H9 (cell line): ENCODE measurements around the gene CHMP4A. TPM values are rescaled to one million over a fixed set of nuclear protein-coding genes. Genes with fewer than 3 reads are reported as not detected.

Source experiments
- DNase-seq: peaks from one replicate; pipeline ENCODE4 v3.0.0-alpha.2; 2017
- H2AFZ ChIP-seq: one replicate; pipeline ENCODE4 v1.6.1; 2013; ENCODE audit warnings: mild to moderate bottlenecking, low read length, control low read depth, moderate library complexity
- H2AK5ac ChIP-seq: 2 replicates; pipeline ENCODE4 v1.6.1; 2013; ENCODE audit warnings: low read length, control low read depth, mixed read lengths; ENCODE audit not compliant: insufficient read length
- H2BK120ac ChIP-seq: one replicate; pipeline ENCODE4 v1.6.1; 2013; ENCODE audit warnings: low read depth, mild to moderate bottlenecking, low read length, control low read depth, inconsistent platforms; ENCODE audit not compliant: poor library complexity, severe bottlenecking
- H2BK12ac ChIP-seq: 2 replicates; pipeline ENCODE4 v1.6.1; 2013; ENCODE audit warnings: low read length, control low read depth, mixed read lengths, low read depth; ENCODE audit not compliant: insufficient read length
- H2BK15ac ChIP-seq: 2 replicates; pipeline ENCODE4 v1.6.1; 2013; ENCODE audit warnings: low read depth, low read length, control low read depth
- H2BK20ac ChIP-seq: one replicate; pipeline ENCODE4 v1.6.1; 2013; ENCODE audit warnings: low read depth, mild to moderate bottlenecking, low read length, control low read depth, inconsistent platforms; ENCODE audit not compliant: poor library complexity, severe bottlenecking
- H2BK5ac ChIP-seq: 2 replicates; pipeline ENCODE4 v1.6.1; 2013; ENCODE audit warnings: low read length, control low read depth, mixed read lengths; ENCODE audit not compliant: insufficient read length
- H3K14ac ChIP-seq: 2 replicates; pipeline ENCODE4 v1.6.1; 2013; ENCODE audit warnings: low read length, control low read depth; ENCODE audit not compliant: insufficient read depth
- H3K18ac ChIP-seq: 2 replicates; pipeline ENCODE4 v1.6.1; 2013; ENCODE audit warnings: low read depth, mild to moderate bottlenecking, mixed read lengths, low read length, control low read depth; ENCODE audit not compliant: insufficient read length
- H3K23ac ChIP-seq: 2 replicates; pipeline ENCODE4 v1.6.1; 2013; ENCODE audit warnings: low read length, control low read depth, mixed read lengths, low read depth; ENCODE audit not compliant: insufficient read length
- H3K23me2 ChIP-seq: 2 replicates; pipeline ENCODE4 v1.6.1; 2013; ENCODE audit warnings: low read depth, mild to moderate bottlenecking, mixed read lengths, low read length, control low read depth; ENCODE audit not compliant: insufficient read length, poor library complexity, severe bottlenecking
- H3K27ac ChIP-seq: 2 replicates; pipeline ENCODE4 v1.5.1; 2013; ENCODE audit warnings: low read length, control low read depth, mixed read lengths, low read depth; ENCODE audit not compliant: insufficient read length
- H3K27me3 ChIP-seq: 2 replicates; pipeline ENCODE4 v1.6.1; 2013; ENCODE audit warnings: low read length, control low read depth, inconsistent platforms; ENCODE audit not compliant: insufficient read depth
- H3K4ac ChIP-seq: 2 replicates; pipeline ENCODE4 v1.6.1; 2013; ENCODE audit warnings: low read depth, mild to moderate bottlenecking, control low read depth, inconsistent platforms, low read length, moderate library complexity
- H3K4me1 ChIP-seq: 2 replicates; pipeline ENCODE4 v1.6.1; 2013; ENCODE audit warnings: low read length, control low read depth, inconsistent platforms; ENCODE audit not compliant: insufficient read depth
- H3K4me2 ChIP-seq: 2 replicates; pipeline ENCODE4 v1.6.1; 2013; ENCODE audit warnings: low read length, control low read depth, mixed read lengths; ENCODE audit not compliant: insufficient read length, insufficient read depth
- H3K56ac ChIP-seq: 2 replicates; pipeline ENCODE4 v1.6.1; 2013; ENCODE audit warnings: low read depth, mild to moderate bottlenecking, mixed read lengths, low read length, control low read depth; ENCODE audit not compliant: insufficient read length
- H3K79me1 ChIP-seq: 2 replicates; pipeline ENCODE4 v1.6.1; 2013; ENCODE audit warnings: low read depth, mild to moderate bottlenecking, moderate library complexity, low read length, control low read depth, inconsistent platforms; ENCODE audit not compliant: insufficient read depth, poor library complexity, severe bottlenecking
- H3K79me2 ChIP-seq: 2 replicates; pipeline ENCODE4 v1.6.1; 2013; ENCODE audit warnings: low read length, control low read depth, inconsistent platforms; ENCODE audit not compliant: insufficient read depth
- H3K9ac ChIP-seq: 2 replicates; pipeline ENCODE4 v1.6.1; 2013; ENCODE audit warnings: low read length, control low read depth, mixed read lengths; ENCODE audit not compliant: insufficient read length; ENCODE audit errors: extremely low read depth
- H3K9me3 ChIP-seq: one replicate; pipeline ENCODE4 v1.6.1; 2013; ENCODE audit warnings: low read depth, low read length, inconsistent platforms; ENCODE audit not compliant: control insufficient read depth
- H3T11ph ChIP-seq: one replicate; pipeline ENCODE4 v1.6.1; 2013; ENCODE audit warnings: mild to moderate bottlenecking, low read length, control low read depth, inconsistent platforms
- H4K20me1 ChIP-seq: one replicate; pipeline ENCODE4 v1.6.1; 2013; ENCODE audit not compliant: control insufficient read depth, insufficient read length, insufficient read depth
- H4K5ac ChIP-seq: 2 replicates; pipeline ENCODE4 v1.6.1; 2013; ENCODE audit warnings: low read depth, mild to moderate bottlenecking, mixed read lengths, low read length, control low read depth; ENCODE audit not compliant: insufficient read length
- H4K8ac ChIP-seq: replicated peaks from 2 replicates; pipeline ENCODE4 v1.6.1; 2013; ENCODE audit warnings: low read length, control low read depth, mixed read lengths, low read depth; ENCODE audit not compliant: insufficient read length
- H4K91ac ChIP-seq: 2 replicates; pipeline ENCODE4 v1.6.1; 2013; ENCODE audit warnings: low read depth, mild to moderate bottlenecking, moderate library complexity, mixed read lengths, low read length, control low read depth; ENCODE audit not compliant: insufficient read length
- H3K27ac Mint-ChIP-seq, 3 experiments: 2 replicates in 2 of 3; 3 replicates in 1 of 3; pipeline ENCODE4 v1.8.0; 2020 to 2021; ENCODE audit warnings: mixed read lengths in 3 of 3, mild to moderate bottlenecking in 1 of 3, moderate library complexity in 1 of 3
- H3K27me3 Mint-ChIP-seq: 2 replicates; pipeline ENCODE4 v1.8.0; 2021; ENCODE audit warnings: low read depth, mild to moderate bottlenecking, moderate library complexity, mixed read lengths
- H3K36me3 Mint-ChIP-seq, 3 experiments: 2 replicates in 2 of 3; 3 replicates in 1 of 3; pipeline ENCODE4 v1.8.0; 2020 to 2021; ENCODE audit warnings: low read depth in 3 of 3, mixed read lengths in 3 of 3; ENCODE audit not compliant: insufficient read depth in 1 of 3
- H3K4me1 Mint-ChIP-seq, 2 experiments: 2 replicates each; pipeline ENCODE4 v1.8.0; 2020; ENCODE audit warnings: mixed read lengths in 2 of 2
- H3K4me3 Mint-ChIP-seq, 2 experiments: 2 replicates in 1 of 2; 3 replicates in 1 of 2; pipeline ENCODE4 v1.8.0; 2020 to 2021; ENCODE audit warnings: mild to moderate bottlenecking in 2 of 2, mixed read lengths in 2 of 2, moderate library complexity in 1 of 2
- H3K9me3 Mint-ChIP-seq, 2 experiments: 2 replicates in 1 of 2; 3 replicates in 1 of 2; pipeline ENCODE4 v1.8.0; 2020; ENCODE audit warnings: mild to moderate bottlenecking in 2 of 2, mixed read lengths in 2 of 2, moderate library complexity in 1 of 2
- WGBS: extraction: QIAGEN DNeasy Blood & Tissue Kit; methylation state at CpG from one replicate; pipeline ENCODE4 v1.1.7; 2013; ENCODE audit warnings: missing lambda C conversion rate, low lambda C conversion rate, mixed read lengths; ENCODE audit not compliant: insufficient read length; ENCODE audit errors: extremely low coverage; 5-methylcytosine and 5-hydroxymethylcytosine counted together
- total RNA-seq: library from RNA; stranded (reverse); gene quantifications from 2 replicates; pipeline ENCODE4 v1.2.1, GENCODE V29; 2021
- TF ChIP-seq, protein P1 (sequence below): fragments of 200-600 bp; sonication (generic); conservative IDR thresholded peaks from 3 replicates; pipeline ENCODE4 v1.8.0; 2021; ENCODE audit warnings: antibody characterized with exemption, mild to moderate bottlenecking

The CHMP4A gene
- total RNA-seq, 1 experiment from 2014 or later = 46.2 TPM

GRCh38 chr14:24241829-24242443 lies 28.6 kb upstream of the CHMP4A start:
- H3K36me3 Mint-ChIP-seq = peaks cover 26 to 43% (median 38%) of the 10 kb centered on the region in 3 experiments; a peak in 6 of 7 replicates
- H3K27me3 Mint-ChIP-seq = peaks cover 7% of the 10 kb centered on the region; the same call in 1 of the 2 replicates
- Histone ChIP-seq H3K56ac (no peak overlapping the region), H2BK15ac (no peak overlapping the region), H3K18ac (peak overlapping the region; percentile 91), H3K4ac (no peak overlapping the region), H4K91ac (no peak overlapping the region), H2BK20ac (no peak overlapping the region), H2BK12ac (no peak overlapping the region), H3K4me1 (no peaks in the 10 kb centered on the region), H4K5ac (no peak overlapping the region), H3K27me3 (no peaks in the 10 kb centered on the region), H3K23me2 (peaks cover 6% of the 10 kb centered on the region), H3K14ac (peak overlapping the region; percentile 84), H3K79me1 (no peaks in the 10 kb centered on the region), H2BK120ac (no peak overlapping the region), H4K20me1 (peaks cover 2% of the 10 kb centered on the region), H3K23ac (no peak overlapping the region), H3K79me2 (no peaks in the 10 kb centered on the region), H2AK5ac (no peak overlapping the region), H3K9ac (peak overlapping the region; percentile 75), H3K9me3 (no peaks in the 10 kb centered on the region), H3K4me2 (peak overlapping the region; percentile 47), H3T11ph (no peak overlapping the region), H3K27ac (no peak overlapping the region), H2BK5ac (no peak overlapping the region), H2AFZ (no peak overlapping the region), H4K8ac (no peak overlapping the region)
- TF ChIP-seq, protein P1, sequence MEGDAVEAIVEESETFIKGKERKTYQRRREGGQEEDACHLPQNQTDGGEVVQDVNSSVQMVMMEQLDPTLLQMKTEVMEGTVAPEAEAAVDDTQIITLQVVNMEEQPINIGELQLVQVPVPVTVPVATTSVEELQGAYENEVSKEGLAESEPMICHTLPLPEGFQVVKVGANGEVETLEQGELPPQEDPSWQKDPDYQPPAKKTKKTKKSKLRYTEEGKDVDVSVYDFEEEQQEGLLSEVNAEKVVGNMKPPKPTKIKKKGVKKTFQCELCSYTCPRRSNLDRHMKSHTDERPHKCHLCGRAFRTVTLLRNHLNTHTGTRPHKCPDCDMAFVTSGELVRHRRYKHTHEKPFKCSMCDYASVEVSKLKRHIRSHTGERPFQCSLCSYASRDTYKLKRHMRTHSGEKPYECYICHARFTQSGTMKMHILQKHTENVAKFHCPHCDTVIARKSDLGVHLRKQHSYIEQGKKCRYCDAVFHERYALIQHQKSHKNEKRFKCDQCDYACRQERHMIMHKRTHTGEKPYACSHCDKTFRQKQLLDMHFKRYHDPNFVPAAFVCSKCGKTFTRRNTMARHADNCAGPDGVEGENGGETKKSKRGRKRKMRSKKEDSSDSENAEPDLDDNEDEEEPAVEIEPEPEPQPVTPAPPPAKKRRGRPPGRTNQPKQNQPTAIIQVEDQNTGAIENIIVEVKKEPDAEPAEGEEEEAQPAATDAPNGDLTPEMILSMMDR = peak; percentile 63
- peak; percentile 94 for DNase-seq
- H3K4me3 Mint-ChIP-seq = peak overlapping the region; percentile 92 to 96
- no CpG with 5 or more reads among the region's 39 CpGs for WGBS
- no peaks in the 10 kb centered on the region for H3K9me3 Mint-ChIP-seq
- peaks cover 11 to 12% of the 10 kb centered on the region in 2 experiments for H3K4me1 Mint-ChIP-seq
- H3K27ac Mint-ChIP-seq = peak overlapping the region; percentile 99 to 100 (median 100)
